Panc1 (cell line): Measurements from ENCODE around the gene SSPN.

Experiments used
- POLR2AphosphoS5 ChIP-seq: IDR thresholded peaks from 2 replicates; pipeline ENCODE4 v1.6.1; 2012; ENCODE audit warnings: mild to moderate bottlenecking, low read depth, low read length, moderate library complexity
- SIN3A ChIP-seq: IDR thresholded peaks from 2 replicates; pipeline ENCODE4 v1.6.1; 2012; ENCODE audit warnings: low read depth, mild to moderate bottlenecking, low read length, moderate library complexity, borderline replicate concordance; ENCODE audit not compliant: insufficient read depth
- TF ChIP-seq, protein P1 (sequence below): fragments of 450-650 bp; IDR thresholded peaks from 2 replicates; pipeline ENCODE4 v1.5.1; 2017; ENCODE audit warnings: mild to moderate bottlenecking
- TF ChIP-seq, protein P2 (sequence below), 2 experiments: IDR thresholded peaks; 2 replicates each; pipeline ENCODE4 v1.6.1; 2011 to 2012; ENCODE audit warnings: low read depth in 2 of 2, control low read depth in 1 of 2, low read length in 1 of 2, mild to moderate bottlenecking in 1 of 2, moderate library complexity in 1 of 2; ENCODE audit not compliant: insufficient read depth in 1 of 2

DNA sequence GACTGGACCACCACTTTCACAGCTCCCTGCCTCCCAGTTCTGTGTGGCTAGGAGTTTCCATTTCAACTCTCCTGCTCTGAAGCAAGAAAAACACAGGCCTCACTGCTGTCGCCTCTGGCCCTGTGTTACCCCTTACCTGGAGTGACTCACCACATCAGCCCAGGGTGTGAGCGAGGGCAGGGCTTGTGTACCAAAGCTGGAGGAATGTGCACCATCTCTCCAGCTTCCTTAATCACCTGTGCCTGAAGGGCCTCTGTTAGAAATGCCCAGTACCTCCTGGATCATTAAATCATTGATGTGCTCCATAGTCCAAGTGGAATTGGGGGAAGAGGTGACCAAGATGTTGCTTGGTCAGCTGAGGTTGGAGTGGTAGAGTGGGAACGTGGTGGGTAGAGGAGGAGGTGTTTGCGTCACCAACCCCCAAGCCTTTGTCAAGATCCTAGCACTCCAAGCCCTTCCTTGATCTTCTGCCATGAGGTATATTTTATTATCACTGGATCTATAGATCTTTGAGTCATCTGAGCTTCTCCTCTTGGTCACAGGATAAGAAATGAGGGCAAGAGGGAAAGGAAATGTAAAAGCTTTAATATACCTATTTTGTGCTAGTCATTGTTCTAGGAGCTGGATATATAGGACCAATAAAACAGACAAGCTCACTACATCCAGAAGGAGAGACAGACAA lies 51.3 kb downstream of the SSPN start:
- TF ChIP-seq, protein P1, sequence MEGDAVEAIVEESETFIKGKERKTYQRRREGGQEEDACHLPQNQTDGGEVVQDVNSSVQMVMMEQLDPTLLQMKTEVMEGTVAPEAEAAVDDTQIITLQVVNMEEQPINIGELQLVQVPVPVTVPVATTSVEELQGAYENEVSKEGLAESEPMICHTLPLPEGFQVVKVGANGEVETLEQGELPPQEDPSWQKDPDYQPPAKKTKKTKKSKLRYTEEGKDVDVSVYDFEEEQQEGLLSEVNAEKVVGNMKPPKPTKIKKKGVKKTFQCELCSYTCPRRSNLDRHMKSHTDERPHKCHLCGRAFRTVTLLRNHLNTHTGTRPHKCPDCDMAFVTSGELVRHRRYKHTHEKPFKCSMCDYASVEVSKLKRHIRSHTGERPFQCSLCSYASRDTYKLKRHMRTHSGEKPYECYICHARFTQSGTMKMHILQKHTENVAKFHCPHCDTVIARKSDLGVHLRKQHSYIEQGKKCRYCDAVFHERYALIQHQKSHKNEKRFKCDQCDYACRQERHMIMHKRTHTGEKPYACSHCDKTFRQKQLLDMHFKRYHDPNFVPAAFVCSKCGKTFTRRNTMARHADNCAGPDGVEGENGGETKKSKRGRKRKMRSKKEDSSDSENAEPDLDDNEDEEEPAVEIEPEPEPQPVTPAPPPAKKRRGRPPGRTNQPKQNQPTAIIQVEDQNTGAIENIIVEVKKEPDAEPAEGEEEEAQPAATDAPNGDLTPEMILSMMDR: no peak
- TF ChIP-seq POLR2AphosphoS5 (no peak), SIN3A (no peak)
- TF ChIP-seq, protein P2, sequence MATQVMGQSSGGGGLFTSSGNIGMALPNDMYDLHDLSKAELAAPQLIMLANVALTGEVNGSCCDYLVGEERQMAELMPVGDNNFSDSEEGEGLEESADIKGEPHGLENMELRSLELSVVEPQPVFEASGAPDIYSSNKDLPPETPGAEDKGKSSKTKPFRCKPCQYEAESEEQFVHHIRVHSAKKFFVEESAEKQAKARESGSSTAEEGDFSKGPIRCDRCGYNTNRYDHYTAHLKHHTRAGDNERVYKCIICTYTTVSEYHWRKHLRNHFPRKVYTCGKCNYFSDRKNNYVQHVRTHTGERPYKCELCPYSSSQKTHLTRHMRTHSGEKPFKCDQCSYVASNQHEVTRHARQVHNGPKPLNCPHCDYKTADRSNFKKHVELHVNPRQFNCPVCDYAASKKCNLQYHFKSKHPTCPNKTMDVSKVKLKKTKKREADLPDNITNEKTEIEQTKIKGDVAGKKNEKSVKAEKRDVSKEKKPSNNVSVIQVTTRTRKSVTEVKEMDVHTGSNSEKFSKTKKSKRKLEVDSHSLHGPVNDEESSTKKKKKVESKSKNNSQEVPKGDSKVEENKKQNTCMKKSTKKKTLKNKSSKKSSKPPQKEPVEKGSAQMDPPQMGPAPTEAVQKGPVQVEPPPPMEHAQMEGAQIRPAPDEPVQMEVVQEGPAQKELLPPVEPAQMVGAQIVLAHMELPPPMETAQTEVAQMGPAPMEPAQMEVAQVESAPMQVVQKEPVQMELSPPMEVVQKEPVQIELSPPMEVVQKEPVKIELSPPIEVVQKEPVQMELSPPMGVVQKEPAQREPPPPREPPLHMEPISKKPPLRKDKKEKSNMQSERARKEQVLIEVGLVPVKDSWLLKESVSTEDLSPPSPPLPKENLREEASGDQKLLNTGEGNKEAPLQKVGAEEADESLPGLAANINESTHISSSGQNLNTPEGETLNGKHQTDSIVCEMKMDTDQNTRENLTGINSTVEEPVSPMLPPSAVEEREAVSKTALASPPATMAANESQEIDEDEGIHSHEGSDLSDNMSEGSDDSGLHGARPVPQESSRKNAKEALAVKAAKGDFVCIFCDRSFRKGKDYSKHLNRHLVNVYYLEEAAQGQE (IDR thresholded peaks at IDR 0.05; ENCODE audit: insufficient read depth in 1 of 2, low read depth in 2 of 2, low read length in 1 of 2): no peak
